ENCODE measurements around the gene NFYC.

NFYC gene

GRCh38 chr1:40817791-40818263 is 126.3 kb downstream of the NFYC start:
- ChIA-PET POLR2A (no interaction called here), CTCF (no interaction called here)
- no peak for DNase-seq (ENCODE audit: low read depth, low spot score)
- TF ChIP-seq CTCF (IDR thresholded peaks at IDR 0.05; ENCODE audit: insufficient read depth, low read length, missing control alignments): no peak
- H3K4me3 ChIP-seq (ENCODE audit: low read depth, low read length): peak overlapping the region; percentile 56

GRCh38 chr1:40818264-40818961 is 126.9 kb downstream of the NFYC start:
- DNase-seq (ENCODE audit: low read depth, low spot score): no peak
- ChIA-PET CTCF (no interaction called here), POLR2A (no interaction called here)

GRCh38 chr1:40819101-40819500 is 127.6 kb downstream of the NFYC start:
- TF ChIP-seq CTCF (IDR thresholded peaks at IDR 0.05; ENCODE audit: insufficient read depth, low read length, missing control alignments): no peak
- DNase-seq (ENCODE audit: low read depth, low spot score): no peak
- ChIA-PET POLR2A (no interaction called here), CTCF (interaction anchor here (1.2 kb wide), 1 partner anchor 29 kb away, joined by 3 read pairs; no protein-coding TSS in a partner anchor)
- peak overlapping the region; percentile 1 for H3K4me3 ChIP-seq (ENCODE audit: low read depth, low read length)

More at GRCh38 chr1:40818264-40818961, 126.9 kb downstream of the NFYC start:
- H3K4me3 ChIP-seq (ENCODE audit: low read depth, low read length): peak overlapping the region; percentile 56
- no peak for TF ChIP-seq CTCF (IDR thresholded peaks at IDR 0.05; ENCODE audit: insufficient read depth, low read length, missing control alignments)

- DNase-seq (ENCODE audit: low read depth, low spot score): no peak
- TF ChIP-seq CTCF (IDR thresholded peaks at IDR 0.05; ENCODE audit: insufficient read depth, low read length, missing control alignments): no peak
- H3K4me3 ChIP-seq (ENCODE audit: low read depth, low read length): no peak overlapping the region
- ChIA-PET POLR2A (no interaction called here), CTCF (interaction anchor here (1.2 to 1.7 kb wide), 3 partner anchors 11 to 33 kb away, joined by 3 to 6 read pairs (median 3); no protein-coding TSS in a partner anchor)
These were observed 128.8 kb downstream of the NFYC start for GRCh38 chr1:40820251-40820797.
